GM18951 (cell line): ENCODE results near the gene LYST.

Source experiments
- POLR2A ChIP-seq: IDR thresholded peaks from 4 replicates; pipeline ENCODE4 v1.6.1; 2011; ENCODE audit warnings: mild to moderate bottlenecking; ENCODE audit not compliant: insufficient read length, insufficient read depth; ENCODE audit errors: extremely low read depth
- in situ Hi-C: fragments of 300-500 bp; cut with MboI; formaldehyde crosslinking; loops from one replicate; pipeline ENCODE4 v1.12.0; 2022; ENCODE audit warnings: low sequenced_read_pairs, mixed read lengths, inconsistent platforms; ENCODE audit not compliant: unreplicated experiment

Gene LYST

GRCh38 chr1:235901461-235901860 lies 34.8 kb upstream of the LYST start:
- in situ Hi-C loops, result no loop called here
- no peak for TF ChIP-seq POLR2A

- in situ Hi-C loops, result no loop called here
- TF ChIP-seq POLR2A, result no peak
These were observed 31.4 kb upstream of the LYST start for GRCh38 chr1:235898126-235898525.

GRCh38 chr1:235893840-235894239 lies 27.1 kb upstream of the LYST start:
- in situ Hi-C loops, result no loop called here
- no peak for TF ChIP-seq POLR2A

GRCh38 chr1:235892734-235893413 lies 26.2 kb upstream of the LYST start:
- in situ Hi-C loops, result no loop called here
- no peak for TF ChIP-seq POLR2A

GRCh38 chr1:235892202-235892601 lies 25.5 kb upstream of the LYST start:
- no peak for TF ChIP-seq POLR2A
- in situ Hi-C loops, result no loop called here

- in situ Hi-C loops, result no loop called here
- TF ChIP-seq POLR2A, result no peak
These were observed 21.5 kb upstream of the LYST start for GRCh38 chr1:235888119-235888643.

- TF ChIP-seq POLR2A, result no peak
- in situ Hi-C loops, result no loop called here
These were observed 21.0 kb upstream of the LYST start for GRCh38 chr1:235887676-235888075.

- in situ Hi-C loops, result no loop called here
- no peak for TF ChIP-seq POLR2A
These were observed 19.1 kb upstream of the LYST start for GRCh38 chr1:235885655-235886262.

GRCh38 chr1:235883261-235883927 lies 16.7 kb upstream of the LYST start:
- no peak for TF ChIP-seq POLR2A
- in situ Hi-C loops, result no loop called here

- TF ChIP-seq POLR2A, result no peak
- in situ Hi-C loops, result no loop called here
These were observed 16.1 kb upstream of the LYST start for GRCh38 chr1:235882816-235883215.

- no peak for TF ChIP-seq POLR2A
- in situ Hi-C loops, result no loop called here
These were observed 15.4 kb upstream of the LYST start for GRCh38 chr1:235881930-235882700.

- in situ Hi-C loops, result no loop called here
- no peak for TF ChIP-seq POLR2A
These were observed 11.5 kb upstream of the LYST start for GRCh38 chr1:235878082-235878811.

- in situ Hi-C loops, result no loop called here
- no peak for TF ChIP-seq POLR2A
These were observed 9.7 kb upstream of the LYST start for GRCh38 chr1:235876402-235876841.

GRCh38 chr1:235875036-235875597 lies 8.4 kb upstream of the LYST start:
- in situ Hi-C loops, result no loop called here

More at GRCh38 chr1:235875036-235875597, 8.4 kb upstream of the LYST start:
- TF ChIP-seq POLR2A, result no peak
